NT2/D1 (cell line): ENCODE measurements around the gene TMEM140.

ENCODE experiments used
- DNase-seq: peaks from one replicate; pipeline ENCODE4 v3.0.0-alpha.2; 2011; ENCODE audit warnings: low read depth, low spot score
- H3K27me3 ChIP-seq: 2 replicates; pipeline ENCODE4 v1.6.0; 2011; ENCODE audit warnings: mild to moderate bottlenecking; ENCODE audit not compliant: insufficient read length, insufficient read depth
- H3K36me3 ChIP-seq: 2 replicates; pipeline ENCODE4 v1.6.1; 2011; ENCODE audit warnings: mild to moderate bottlenecking, low read length, mixed read lengths; ENCODE audit not compliant: insufficient read depth, insufficient read length
- H3K4me1 ChIP-seq: 2 replicates; pipeline ENCODE4 v1.5.1; 2011; ENCODE audit not compliant: insufficient read depth, insufficient read length
- H3K4me3 ChIP-seq: 2 replicates; pipeline ENCODE4 v1.5.1; 2011; ENCODE audit warnings: low read depth; ENCODE audit not compliant: insufficient read length
- H3K9ac ChIP-seq: 2 replicates; pipeline ENCODE4 v1.6.0; 2011; ENCODE audit warnings: low read depth; ENCODE audit not compliant: insufficient read length
- H3K9me3 ChIP-seq: 2 replicates; pipeline ENCODE4 v1.5.1; 2011; ENCODE audit warnings: mild to moderate bottlenecking, low read length; ENCODE audit not compliant: insufficient read depth
- SUZ12 ChIP-seq: IDR thresholded peaks from 2 replicates; pipeline ENCODE4 v1.6.1; 2011; ENCODE audit not compliant: insufficient read length, insufficient read depth; ENCODE audit errors: extremely low read depth
- YY1 ChIP-seq: IDR thresholded peaks from 2 replicates; pipeline ENCODE4 v1.6.1; 2011; ENCODE audit not compliant: insufficient read length, insufficient read depth
- ZNF274 ChIP-seq: IDR thresholded peaks from 2 replicates; pipeline ENCODE4 v1.6.1; 2011; ENCODE audit warnings: mild to moderate bottlenecking, low read depth, low read length

TMEM140 gene

GRCh38 chr7:135147341-135147898 is 452 bp upstream of the TMEM140 start:
- H3K9ac ChIP-seq, result no peak overlapping the region
- DNase-seq, result no peak

DNA sequence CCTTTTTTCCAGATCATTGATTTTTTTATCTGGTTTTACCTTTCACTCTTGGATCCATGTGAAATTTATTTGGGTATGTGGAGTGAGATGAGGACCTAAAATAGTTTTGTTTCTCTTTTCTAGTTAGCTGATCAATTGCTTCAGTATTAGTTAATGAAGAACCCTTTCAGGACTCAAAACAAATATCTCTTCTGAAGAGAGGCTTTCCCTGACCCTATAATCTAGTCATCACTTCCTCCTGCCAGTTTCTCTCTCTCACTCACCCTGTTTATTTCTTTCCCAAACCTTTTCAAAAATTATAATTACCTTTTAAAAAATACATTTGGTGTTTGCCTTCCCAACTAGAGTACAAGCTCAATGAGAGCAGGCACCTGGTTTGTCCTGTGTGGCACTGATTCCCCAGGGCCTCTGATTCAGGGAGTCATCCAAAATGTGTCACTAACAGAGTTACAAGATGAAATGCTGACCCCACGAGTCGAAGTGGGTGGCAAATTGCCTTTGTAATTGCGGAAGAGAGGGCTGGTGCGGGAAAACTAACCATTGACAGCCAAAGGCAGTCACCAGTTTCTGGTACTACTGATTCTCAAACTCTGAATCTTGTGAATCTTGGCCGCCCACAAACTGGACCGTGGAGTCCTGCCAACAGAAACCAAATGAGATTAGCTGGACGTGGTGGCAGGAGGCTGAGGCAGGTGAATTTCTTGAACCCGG is 2.4 kb downstream of the TMEM140 start:
- Histone ChIP-seq H3K9ac (no peak overlapping the region), H3K4me3 (no peak overlapping the region), H3K36me3 (no peaks in the 10 kb centered on the region), H3K9me3 (no peaks in the 10 kb centered on the region), H3K4me1 (no peaks in the 10 kb centered on the region), H3K27me3 (no peaks in the 10 kb centered on the region)
- TF ChIP-seq YY1 (no peak), SUZ12 (no peak), ZNF274 (no peak)
- DNase-seq, result no peak

More at GRCh38 chr7:135147341-135147898, 452 bp upstream of the TMEM140 start:
- no peak overlapping the region for H3K4me3 ChIP-seq
- no peaks in the 10 kb centered on the region for H3K4me1 ChIP-seq
- no peaks in the 10 kb centered on the region for H3K27me3 ChIP-seq
- TF ChIP-seq ZNF274 (no peak), YY1 (no peak), SUZ12 (no peak)
- H3K9me3 ChIP-seq, result no peaks in the 10 kb centered on the region
- no peaks in the 10 kb centered on the region for H3K36me3 ChIP-seq

DNA sequence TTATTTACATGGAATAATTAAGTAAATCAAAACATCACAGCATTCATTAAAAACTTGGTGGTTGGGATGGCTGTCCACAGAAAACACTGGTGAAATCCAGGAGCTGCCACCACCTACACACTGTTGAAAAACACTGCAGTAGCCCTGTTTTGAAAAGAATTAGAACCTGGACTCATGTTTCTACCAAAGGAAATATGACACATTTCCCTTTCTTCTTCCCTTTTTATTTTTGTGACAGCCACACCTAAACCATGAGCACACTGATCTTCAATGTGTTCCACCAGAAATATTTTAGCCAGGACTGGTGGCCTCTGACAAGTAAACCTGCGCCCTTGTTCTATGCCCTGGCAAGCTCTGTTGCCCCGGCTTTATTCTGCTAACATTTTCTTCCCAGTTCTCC is 3.3 kb downstream of the TMEM140 start:
- Histone ChIP-seq H3K4me1 (no peaks in the 10 kb centered on the region), H3K9ac (no peak overlapping the region)

GRCh38 chr7:135151533-135151932 is 3.7 kb downstream of the TMEM140 start:
- no peak for DNase-seq
- no peak overlapping the region for H3K4me3 ChIP-seq
- H3K9ac ChIP-seq, result no peak overlapping the region
- no peaks in the 10 kb centered on the region for H3K4me1 ChIP-seq
- H3K27me3 ChIP-seq, result no peaks in the 10 kb centered on the region
- TF ChIP-seq SUZ12, result no peak
- no peak for TF ChIP-seq ZNF274
- no peak for TF ChIP-seq YY1
- no peaks in the 10 kb centered on the region for H3K36me3 ChIP-seq
- peaks cover 7% of the 10 kb centered on the region; the same call in 1 of the 2 replicates for H3K9me3 ChIP-seq

More for the DNA sequence above, 3.3 kb downstream of the TMEM140 start:
- Histone ChIP-seq H3K4me3 (no peak overlapping the region), H3K36me3 (no peaks in the 10 kb centered on the region), H3K9me3 (peaks cover 7% of the 10 kb centered on the region; the same call in 1 of the 2 replicates), H3K27me3 (no peaks in the 10 kb centered on the region)
- DNase-seq, result no peak
- no peak for TF ChIP-seq SUZ12
- TF ChIP-seq YY1, result no peak
- no peak for TF ChIP-seq ZNF274

GRCh38 chr7:135152442-135152841 is 4.6 kb downstream of the TMEM140 start:
- Histone ChIP-seq H3K36me3 (no peaks in the 10 kb centered on the region), H3K9me3 (peaks cover 10% of the 10 kb centered on the region; the same call in 1 of the 2 replicates), H3K4me1 (no peaks in the 10 kb centered on the region), H3K4me3 (no peak overlapping the region), H3K27me3 (no peaks in the 10 kb centered on the region), H3K9ac (no peak overlapping the region)
- no peak for TF ChIP-seq YY1
- no peak for TF ChIP-seq ZNF274
- no peak for TF ChIP-seq SUZ12
- no peak for DNase-seq

DNA sequence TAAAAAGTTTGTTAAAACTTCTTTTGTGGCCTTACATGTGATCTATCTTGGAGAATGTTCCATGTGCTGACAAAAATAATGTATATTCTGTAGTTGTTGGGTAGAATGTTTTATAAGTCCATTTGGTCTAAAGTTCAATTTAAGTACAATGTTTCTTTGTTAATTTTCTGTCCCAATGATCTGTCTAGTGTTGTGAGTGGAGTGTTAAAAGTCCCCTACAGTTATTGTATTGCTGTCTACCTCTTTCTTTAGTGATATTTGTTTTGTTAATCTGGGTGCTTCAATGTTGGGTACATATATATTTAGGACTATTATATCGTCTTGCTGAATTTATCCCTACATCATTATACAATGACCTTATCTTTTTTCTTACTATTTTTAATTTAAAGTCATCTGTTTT is 6.9 kb downstream of the TMEM140 start:
- H3K4me1 ChIP-seq, result no peaks in the 10 kb centered on the region
- no peaks in the 10 kb centered on the region for H3K36me3 ChIP-seq

DNA sequence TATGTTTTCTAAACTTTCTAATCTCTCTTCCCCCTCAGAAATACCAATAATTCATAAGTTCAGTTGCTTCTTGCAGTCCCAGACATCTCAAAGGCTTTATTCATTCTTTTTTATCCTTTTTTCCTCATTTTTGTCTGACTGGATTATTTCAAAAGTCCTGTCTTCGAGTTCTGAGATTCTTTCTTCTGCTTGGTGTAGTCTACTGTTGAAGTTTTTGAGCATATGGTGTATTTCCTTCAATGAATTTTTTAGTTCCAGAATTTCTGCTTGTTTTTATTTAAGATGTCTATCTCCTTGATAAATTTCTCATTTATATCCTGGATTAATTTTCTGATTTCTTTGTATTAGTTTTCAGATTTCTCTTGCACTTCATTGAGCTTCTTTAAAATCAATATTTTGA is 8.4 kb downstream of the TMEM140 start:
- Histone ChIP-seq H3K27me3 (no peaks in the 10 kb centered on the region), H3K36me3 (no peaks in the 10 kb centered on the region), H3K9me3 (peaks cover 20% of the 10 kb centered on the region; the same call in 1 of the 2 replicates), H3K4me3 (no peak overlapping the region), H3K9ac (no peak overlapping the region), H3K4me1 (no peaks in the 10 kb centered on the region)
- DNase-seq, result no peak
- no peak for TF ChIP-seq SUZ12
- no peak for TF ChIP-seq ZNF274
- TF ChIP-seq YY1, result no peak

More for the DNA sequence above, 6.9 kb downstream of the TMEM140 start:
- TF ChIP-seq SUZ12 (no peak), YY1 (no peak), ZNF274 (no peak)
- Histone ChIP-seq H3K27me3 (no peaks in the 10 kb centered on the region), H3K9me3 (peaks cover 20% of the 10 kb centered on the region; the same call in 1 of the 2 replicates), H3K9ac (no peak overlapping the region), H3K4me3 (no peak overlapping the region)
- no peak for DNase-seq
